Globus pallidus (tissue), 1 donor: ENCODE measurements around the gene MYBPH.

Source experiments
- DNase-seq: peaks from one replicate; pipeline ENCODE4 v3.0.0-alpha.2; 2015; ENCODE audit warnings: low spot score

Gene MYBPH

GRCh38 chr1:203200916-203201315, 25.3 kb upstream of the MYBPH start:
- DNase-seq = no peak

- peak; percentile 35 for DNase-seq
Measured at GRCh38 chr1:203199816-203200571, 24.4 kb upstream of the MYBPH start.

GRCh38 chr1:203199481-203199815, 23.8 kb upstream of the MYBPH start:
- no peak for DNase-seq

GRCh38 chr1:203199002-203199401, 23.4 kb upstream of the MYBPH start:
- no peak for DNase-seq

DNA sequence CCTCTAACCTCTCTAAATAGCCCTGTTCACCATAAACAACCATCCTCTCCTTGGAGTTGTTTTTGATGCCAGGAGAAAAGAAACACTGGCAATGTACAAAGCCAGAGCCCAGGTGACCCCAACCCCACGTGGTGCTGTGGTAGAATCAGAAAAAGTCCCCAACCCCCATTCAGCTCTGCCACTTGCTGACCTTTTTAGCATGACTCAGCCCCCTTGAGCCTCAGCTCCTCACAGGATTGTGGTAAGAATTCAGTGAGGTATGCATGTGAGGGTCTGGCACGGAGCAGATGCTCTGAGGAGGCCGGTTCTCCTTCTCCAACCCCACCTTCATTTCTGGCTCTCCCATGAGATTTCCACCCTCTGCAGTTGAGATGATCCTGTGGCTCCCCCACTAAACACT, 22.0 kb upstream of the MYBPH start:
- no peak for DNase-seq

- DNase-seq = no peak
Measured at GRCh38 chr1:203196371-203196770, 20.7 kb upstream of the MYBPH start.

DNA sequence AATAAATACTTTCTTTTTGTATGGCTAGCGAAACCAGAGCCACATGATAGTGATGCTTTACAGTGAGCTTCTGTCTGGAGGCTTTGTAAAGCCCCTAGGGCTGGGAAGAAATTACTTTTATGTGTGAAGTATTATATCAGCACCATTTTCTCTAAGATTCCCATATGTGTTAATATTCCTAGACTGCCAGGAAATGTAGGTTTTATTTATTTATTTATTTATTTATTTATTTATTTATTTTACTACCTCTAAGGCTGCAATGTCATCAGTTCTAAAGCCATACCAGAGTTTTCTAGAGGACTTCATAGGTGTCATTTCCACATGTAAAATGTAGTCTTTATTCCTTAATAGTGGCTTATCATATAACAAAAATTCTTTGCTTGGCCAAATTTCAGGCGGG, 15.3 kb upstream of the MYBPH start:
- DNase-seq = no peak

DNA sequence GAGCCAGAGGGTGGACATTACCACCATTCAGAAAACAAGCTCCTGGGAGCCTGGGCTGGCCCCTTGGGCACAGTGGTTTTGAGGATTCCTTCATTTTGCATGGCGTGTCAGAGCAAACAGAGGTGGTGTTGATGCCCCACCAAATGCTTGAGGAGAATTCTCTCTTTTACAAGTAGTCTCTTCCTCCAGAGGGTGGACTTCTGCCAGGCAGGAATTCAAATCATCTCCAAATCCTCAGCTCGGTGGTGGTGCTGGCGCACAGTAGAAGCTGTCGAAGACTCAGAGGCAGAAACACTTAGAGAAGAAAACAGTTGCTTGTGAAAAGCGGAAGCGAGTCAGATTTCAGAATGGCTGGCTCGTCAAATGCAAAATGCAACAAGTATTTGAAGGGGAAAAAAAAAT, 14.3 kb upstream of the MYBPH start:
- DNase-seq = no peak

GRCh38 chr1:203188686-203189232, 13.1 kb upstream of the MYBPH start:
- DNase-seq = no peak

GRCh38 chr1:203187689-203188264, 12.2 kb upstream of the MYBPH start:
- peak; percentile 49 for DNase-seq

DNA sequence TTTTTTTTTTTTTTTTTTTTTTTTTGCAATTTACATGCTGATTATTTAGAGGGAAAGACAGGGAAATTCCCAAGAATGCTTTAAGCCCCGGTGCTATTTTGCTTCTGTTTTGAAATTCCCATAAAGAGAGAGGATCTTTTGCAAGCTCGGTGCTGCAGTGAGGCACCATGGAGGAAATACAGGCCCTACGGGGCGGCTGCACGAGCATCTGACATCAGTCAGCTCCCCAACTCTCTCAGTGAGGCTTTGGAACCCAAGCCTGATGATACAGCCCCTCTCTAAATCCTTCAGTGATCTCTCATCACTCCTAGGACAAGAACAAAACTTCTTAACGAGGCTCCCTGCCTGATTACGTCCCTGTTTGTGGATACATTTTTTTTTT, 11.7 kb upstream of the MYBPH start:
- peak; percentile 52 for DNase-seq

- peak; percentile 66 for DNase-seq
Measured at GRCh38 chr1:203186446-203187303, 11.0 kb upstream of the MYBPH start, which contains the start of gene CHI3L1. Gene CHI3L1, minus strand, starts transcription at chr1:203186704. Its CDS starts 81 bp downstream, at chr1:203186623.

DNA sequence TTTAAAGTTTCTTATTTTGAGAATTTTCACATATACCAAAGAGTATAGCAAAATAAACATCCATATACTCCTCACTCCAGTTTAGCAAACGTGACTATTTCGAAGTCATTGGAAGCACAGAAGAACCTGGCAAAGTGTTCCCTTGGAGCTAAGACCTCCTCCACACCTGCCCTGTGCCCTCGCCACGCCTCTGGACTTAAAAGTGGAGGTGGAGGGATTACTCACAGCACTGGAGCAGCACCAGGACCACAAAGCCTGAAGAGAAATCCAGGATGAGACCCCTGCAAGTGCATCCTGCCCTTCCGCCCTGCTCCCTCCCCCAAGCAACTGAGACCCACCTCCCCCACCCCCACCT, 10.4 kb upstream of the MYBPH start:
- no peak for DNase-seq

DNA sequence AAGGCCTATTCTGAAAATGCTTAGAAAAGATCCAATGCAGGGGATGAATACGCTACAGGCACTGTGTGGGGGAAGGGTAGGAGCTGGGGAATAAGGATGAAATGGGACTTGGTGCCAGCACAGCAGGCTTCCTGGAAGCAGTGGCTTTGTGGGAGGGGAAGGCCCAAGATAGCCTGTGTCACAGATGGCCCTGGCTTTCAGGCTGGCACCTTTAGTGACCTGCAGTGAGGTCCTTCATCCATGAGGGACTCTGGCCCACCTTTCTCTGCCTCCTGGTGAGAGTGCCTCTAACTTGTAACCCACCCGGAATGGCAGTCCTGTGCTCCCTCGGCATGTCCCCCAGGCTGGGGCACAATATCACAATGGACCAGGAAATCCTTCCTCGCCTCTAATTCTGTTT, 10.0 kb upstream of the MYBPH start:
- DNase-seq = no peak

GRCh38 chr1:203185061-203185461, 9.4 kb upstream of the MYBPH start:
- no peak for DNase-seq

- DNase-seq = no peak
Measured at GRCh38 chr1:203184467-203184866, 8.8 kb upstream of the MYBPH start.

DNA sequence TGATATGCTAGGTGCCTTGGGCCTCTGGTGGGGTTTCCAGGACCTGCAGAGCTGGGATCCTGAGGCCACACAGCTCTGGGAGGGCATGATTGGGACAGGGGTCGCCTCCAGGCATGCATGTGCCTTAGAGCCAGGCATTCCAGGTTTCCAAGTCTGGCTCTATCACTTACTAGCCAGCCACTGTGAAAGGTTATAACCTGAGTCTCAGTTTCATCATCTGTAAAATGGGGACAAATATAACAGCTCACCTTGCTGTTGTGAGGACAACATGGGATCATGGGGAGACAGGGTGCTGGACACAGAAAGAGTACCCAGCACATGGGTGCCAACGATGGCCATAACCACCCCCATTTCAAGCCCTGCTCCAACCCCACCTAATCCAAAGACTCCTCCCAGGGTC, 8.2 kb upstream of the MYBPH start:
- DNase-seq = no peak

DNA sequence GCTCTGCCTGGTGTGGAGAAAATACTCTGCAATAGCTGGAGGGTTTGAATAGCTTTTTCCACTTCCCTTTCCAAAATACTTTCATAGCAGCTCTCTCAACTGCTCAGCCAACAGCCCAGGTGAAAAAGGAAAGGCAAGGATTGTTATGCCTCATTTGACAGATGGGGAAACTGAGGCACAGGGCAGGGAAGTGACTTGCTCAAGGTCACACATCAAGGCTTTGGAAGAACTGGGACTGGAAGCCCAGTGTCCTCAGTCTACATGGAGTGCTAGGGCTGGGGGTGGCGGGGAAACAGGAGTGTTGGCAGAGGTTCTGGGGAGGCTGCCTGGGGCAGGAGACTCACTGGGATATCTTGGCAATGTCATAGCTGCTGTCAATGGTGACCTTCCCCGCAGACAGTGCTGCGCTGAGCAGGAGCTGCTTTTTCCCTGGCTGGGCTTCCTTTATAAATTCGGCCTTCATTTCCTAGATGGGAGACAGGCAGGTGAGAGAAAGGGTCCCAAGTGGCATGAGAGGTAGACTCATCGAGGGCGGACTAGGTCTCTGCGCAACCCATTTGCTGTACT, 6.8 kb upstream of the MYBPH start:
- no peak for DNase-seq

- no peak for DNase-seq
Measured at GRCh38 chr1:203181586-203182386, 6.2 kb upstream of the MYBPH start.

GRCh38 chr1:203180611-203181330, 5.1 kb upstream of the MYBPH start:
- DNase-seq = no peak

DNA sequence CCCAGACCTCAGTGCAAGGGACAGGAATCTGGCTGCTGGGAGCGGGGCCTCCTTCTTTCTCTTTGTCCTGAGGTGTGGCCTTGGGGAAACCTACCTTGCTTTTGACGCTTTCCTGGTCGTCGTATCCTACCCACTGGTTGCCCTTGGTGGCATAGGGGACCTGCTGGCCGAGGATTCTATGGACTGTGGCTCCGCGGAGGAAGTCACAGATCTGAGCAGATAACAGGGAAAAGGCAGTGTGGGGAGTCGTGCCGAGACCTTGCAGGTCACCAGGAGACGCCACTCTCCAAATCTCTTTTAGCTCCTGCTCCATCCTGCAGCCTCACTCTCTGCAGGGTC, 4.0 kb upstream of the MYBPH start:
- no peak for DNase-seq
